Gastrocnemius medialis (tissue), 4 donors: ENCODE results near the gene FIG4.

Experiments
- POLR2A ChIP-seq, 2 donors: fragments of 450-650 bp; IDR thresholded peaks; one replicate each; pipeline ENCODE4 v1.6.1; 2017; ENCODE audit warnings: antibody characterized with exemption in 2 of 2, mild to moderate bottlenecking in 2 of 2, moderate library complexity in 2 of 2
- TF ChIP-seq, protein P1 (sequence below), 5 experiments: fragments of 450-650 bp in 3 of 5; fragments of 200-600 bp in 2 of 5; sonication (generic) in 2 of 5; IDR thresholded peaks in 4 of 5; conservative IDR thresholded peaks in 1 of 5; 1 replicate in 4 of 5; 2 replicates in 1 of 5; pipeline ENCODE4 v1.5.1; 2016 to 2019; ENCODE audit warnings: antibody characterized with exemption in 5 of 5, mild to moderate bottlenecking in 3 of 5, moderate library complexity in 3 of 5

DNA sequence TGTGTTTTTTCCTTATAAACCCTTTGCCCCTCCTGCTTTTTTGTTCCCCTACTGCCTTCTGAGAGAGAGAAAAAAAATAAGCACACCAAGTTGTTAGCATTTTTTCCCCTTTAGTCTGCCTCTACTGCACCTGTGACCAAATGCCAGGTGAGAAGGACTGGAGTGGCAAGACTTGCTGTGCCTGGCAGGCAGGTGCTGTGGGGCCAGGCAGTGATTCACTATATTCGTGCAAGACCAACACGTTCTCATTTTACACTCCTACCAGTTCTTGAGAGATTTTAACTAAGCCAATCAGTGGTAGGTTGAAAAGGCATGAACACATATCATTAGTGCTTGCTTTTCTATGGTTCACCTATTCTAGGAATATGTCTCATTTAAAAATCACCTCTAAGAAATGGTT is 109.7 kb downstream of the FIG4 start:
- TF ChIP-seq, protein P1, sequence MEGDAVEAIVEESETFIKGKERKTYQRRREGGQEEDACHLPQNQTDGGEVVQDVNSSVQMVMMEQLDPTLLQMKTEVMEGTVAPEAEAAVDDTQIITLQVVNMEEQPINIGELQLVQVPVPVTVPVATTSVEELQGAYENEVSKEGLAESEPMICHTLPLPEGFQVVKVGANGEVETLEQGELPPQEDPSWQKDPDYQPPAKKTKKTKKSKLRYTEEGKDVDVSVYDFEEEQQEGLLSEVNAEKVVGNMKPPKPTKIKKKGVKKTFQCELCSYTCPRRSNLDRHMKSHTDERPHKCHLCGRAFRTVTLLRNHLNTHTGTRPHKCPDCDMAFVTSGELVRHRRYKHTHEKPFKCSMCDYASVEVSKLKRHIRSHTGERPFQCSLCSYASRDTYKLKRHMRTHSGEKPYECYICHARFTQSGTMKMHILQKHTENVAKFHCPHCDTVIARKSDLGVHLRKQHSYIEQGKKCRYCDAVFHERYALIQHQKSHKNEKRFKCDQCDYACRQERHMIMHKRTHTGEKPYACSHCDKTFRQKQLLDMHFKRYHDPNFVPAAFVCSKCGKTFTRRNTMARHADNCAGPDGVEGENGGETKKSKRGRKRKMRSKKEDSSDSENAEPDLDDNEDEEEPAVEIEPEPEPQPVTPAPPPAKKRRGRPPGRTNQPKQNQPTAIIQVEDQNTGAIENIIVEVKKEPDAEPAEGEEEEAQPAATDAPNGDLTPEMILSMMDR (IDR thresholded peaks at IDR 0.05 in 4 of 5, conservative IDR thresholded peaks at IDR 0.05 in 1 of 5): no peak
- no peak for TF ChIP-seq POLR2A (IDR thresholded peaks at IDR 0.05)
